HEK293 (cell line): ENCODE results near the gene TTLL1.

Source experiments
- TCF7L2 ChIP-seq: IDR thresholded peaks from 2 replicates; pipeline ENCODE4 v1.6.1; 2011; ENCODE audit warnings: low read depth, mild to moderate bottlenecking, inconsistent platforms, low read length, moderate library complexity, borderline replicate concordance
- ZBTB21 ChIP-seq: fragments of 450-650 bp; formaldehyde crosslinking; IDR thresholded peaks from 2 replicates; pipeline ENCODE4 v1.5.1; 2017; ENCODE audit warnings: missing biosample characterization, missing genetic modification characterization
- ZNF175 ChIP-seq: fragments of 450-650 bp; formaldehyde crosslinking; IDR thresholded peaks from 2 replicates; pipeline ENCODE4 v1.5.1; 2016; ENCODE audit warnings: missing biosample characterization, missing genetic modification characterization
- ZNF266 ChIP-seq: fragments of 450-650 bp; formaldehyde crosslinking; IDR thresholded peaks from 2 replicates; pipeline ENCODE4 v1.5.1; 2016; ENCODE audit warnings: missing biosample characterization, missing genetic modification characterization, low read depth
- ZNF341 ChIP-seq: fragments of 450-650 bp; formaldehyde crosslinking; IDR thresholded peaks from 2 replicates; pipeline ENCODE4; 2016; ENCODE audit warnings: low read depth, missing biosample characterization, missing genetic modification characterization
- ZNF624 ChIP-seq: fragments of 450-650 bp; formaldehyde crosslinking; IDR thresholded peaks from 2 replicates; pipeline ENCODE4 v1.5.1; 2017; ENCODE audit warnings: missing biosample characterization, missing genetic modification characterization
- ZNF692 ChIP-seq: fragments of 450-650 bp; formaldehyde crosslinking; IDR thresholded peaks from 2 replicates; pipeline ENCODE4 v1.5.1; 2016; ENCODE audit warnings: missing biosample characterization, missing genetic modification characterization
- TF ChIP-seq, protein P1 (sequence below): fragments of 450-650 bp; formaldehyde crosslinking; IDR thresholded peaks from 2 replicates; pipeline ENCODE4 v1.5.1; 2016; ENCODE audit warnings: missing biosample characterization, missing genetic modification characterization

- TF ChIP-seq, protein P1, sequence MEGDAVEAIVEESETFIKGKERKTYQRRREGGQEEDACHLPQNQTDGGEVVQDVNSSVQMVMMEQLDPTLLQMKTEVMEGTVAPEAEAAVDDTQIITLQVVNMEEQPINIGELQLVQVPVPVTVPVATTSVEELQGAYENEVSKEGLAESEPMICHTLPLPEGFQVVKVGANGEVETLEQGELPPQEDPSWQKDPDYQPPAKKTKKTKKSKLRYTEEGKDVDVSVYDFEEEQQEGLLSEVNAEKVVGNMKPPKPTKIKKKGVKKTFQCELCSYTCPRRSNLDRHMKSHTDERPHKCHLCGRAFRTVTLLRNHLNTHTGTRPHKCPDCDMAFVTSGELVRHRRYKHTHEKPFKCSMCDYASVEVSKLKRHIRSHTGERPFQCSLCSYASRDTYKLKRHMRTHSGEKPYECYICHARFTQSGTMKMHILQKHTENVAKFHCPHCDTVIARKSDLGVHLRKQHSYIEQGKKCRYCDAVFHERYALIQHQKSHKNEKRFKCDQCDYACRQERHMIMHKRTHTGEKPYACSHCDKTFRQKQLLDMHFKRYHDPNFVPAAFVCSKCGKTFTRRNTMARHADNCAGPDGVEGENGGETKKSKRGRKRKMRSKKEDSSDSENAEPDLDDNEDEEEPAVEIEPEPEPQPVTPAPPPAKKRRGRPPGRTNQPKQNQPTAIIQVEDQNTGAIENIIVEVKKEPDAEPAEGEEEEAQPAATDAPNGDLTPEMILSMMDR (tag by site-specific recombination): no peak
- TF ChIP-seq ZNF624 (tag by site-specific recombination) (no peak), ZNF175 (tag by site-specific recombination) (no peak), ZNF692 (tag by site-specific recombination) (no peak), ZNF266 (tag by site-specific recombination) (no peak), ZNF341 (no peak), ZBTB21 (no peak), TCF7L2 (no peak)
These were observed 9.4 kb downstream of the TTLL1 start for GRCh38 chr22:43079742-43080141.
